ENCODE data around the gene ANAPC1. TPM values are rescaled to one million over a fixed set of nuclear protein-coding genes. Genes with fewer than 3 reads are reported as not detected.
A peak's percentile ranks its signal among the peaks of the same experiment; 100 is the strongest.
"Not testable (repeated sequence)": the region's sequence is repeated elsewhere in the genome, so short reads cannot be mapped to it uniquely, and the experiment has no call there.

The ANAPC1 gene
- total RNA-seq, 2 donors from 2014 or later, result 49.0 to 50.6 TPM

DNA sequence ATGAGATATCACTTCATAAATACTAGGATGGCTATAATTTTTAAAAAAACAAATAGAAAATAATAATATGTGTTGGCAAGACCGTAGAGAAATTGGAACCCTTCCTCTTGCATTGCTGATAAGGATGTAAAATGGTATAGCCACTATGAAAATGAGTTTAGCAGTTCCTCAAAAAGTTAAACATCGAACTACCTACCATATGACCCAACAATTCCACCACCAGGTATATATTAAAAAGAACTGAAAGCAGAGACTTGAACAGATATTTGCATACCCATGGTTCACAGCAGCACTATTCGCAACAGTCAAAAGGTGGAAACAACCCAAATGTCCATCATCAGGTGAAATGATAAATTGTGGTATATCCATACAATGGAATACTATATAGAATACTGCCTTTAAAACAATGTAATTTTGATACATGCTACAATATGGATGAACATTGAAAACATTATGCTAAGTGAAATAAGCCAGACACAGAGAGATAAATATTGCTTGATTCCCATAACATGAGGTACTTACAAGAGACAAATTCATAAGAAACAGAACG, 55.7 kb downstream of the ANAPC1 start:
- H3K4me3 Mint-ChIP-seq; H3K36me3 Mint-ChIP-seq (ENCODE audit: low read depth): not testable (repeated sequence)

DNA sequence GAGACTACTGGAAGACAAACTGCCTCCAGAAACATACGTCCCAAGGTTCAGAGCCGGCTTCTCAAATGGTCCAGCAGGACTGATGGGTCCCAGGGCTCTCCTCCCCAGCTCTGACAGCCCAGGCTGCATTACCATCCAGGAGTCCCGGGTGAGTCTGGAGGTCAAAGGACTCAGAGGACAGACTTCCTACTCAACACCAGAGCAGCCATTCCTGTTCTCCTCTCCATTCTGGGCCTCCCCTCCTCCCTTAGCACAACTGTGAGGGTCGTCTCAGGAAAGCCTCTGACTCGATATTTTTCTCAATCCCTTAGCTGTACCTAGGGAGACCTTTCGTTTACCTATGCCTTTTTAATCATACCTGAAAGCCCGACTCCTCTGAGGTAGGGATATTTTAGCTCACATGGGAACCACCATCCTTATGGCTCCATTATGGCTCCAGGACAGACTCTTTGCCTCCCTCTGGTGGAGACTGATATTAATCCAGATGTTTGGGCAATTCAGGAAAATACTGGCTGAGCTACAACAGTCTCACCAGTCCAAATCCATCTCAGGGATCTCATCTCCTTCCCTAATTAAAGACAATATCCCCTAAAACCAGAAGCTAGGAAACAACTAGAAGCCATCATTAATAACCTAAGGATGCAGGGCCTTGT, 70.9 kb downstream of the ANAPC1 start:
- peak; percentile 36 for ATAC-seq
- not testable (repeated sequence) for H3K36me3 Mint-ChIP-seq (ENCODE audit: low read depth); H3K27ac Mint-ChIP-seq; DNase-seq; H3K9me3 ChIP-seq (ENCODE audit: control insufficient read depth, low read length, poor library complexity, severe bottlenecking); H3K4me3 Mint-ChIP-seq; H3K27me3 Mint-ChIP-seq; H3K4me1 Mint-ChIP-seq

More for the DNA sequence above, 55.7 kb downstream of the ANAPC1 start:
- not testable (repeated sequence) for H3K9me3 ChIP-seq (ENCODE audit: control insufficient read depth, low read length, poor library complexity, severe bottlenecking); DNase-seq; H3K27me3 Mint-ChIP-seq; ATAC-seq; H3K4me1 Mint-ChIP-seq; H3K27ac Mint-ChIP-seq

DNA sequence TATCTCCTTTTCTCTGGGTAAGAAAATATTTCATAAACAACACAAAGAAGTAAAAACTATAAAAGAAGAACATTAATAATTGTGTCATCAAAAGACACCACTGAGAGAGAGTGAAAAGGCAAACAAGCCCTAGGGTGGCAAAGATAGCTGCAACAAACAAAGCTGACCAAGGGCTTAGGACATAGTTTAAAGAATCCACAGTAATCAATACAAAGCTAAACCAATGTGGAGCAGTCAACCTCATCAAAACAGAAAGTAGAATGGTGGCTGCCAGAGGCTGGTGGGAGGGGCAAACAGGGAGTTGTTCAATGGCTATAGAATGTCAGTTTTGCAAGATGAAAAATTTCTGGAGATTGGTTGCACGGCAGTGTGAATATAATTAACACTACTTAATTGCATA, 93.4 kb downstream of the ANAPC1 start:
- H3K9me3 ChIP-seq (ENCODE audit: control insufficient read depth, low read length, poor library complexity, severe bottlenecking); H3K4me3 Mint-ChIP-seq; H3K4me1 Mint-ChIP-seq; H3K27me3 Mint-ChIP-seq; DNase-seq; H3K36me3 Mint-ChIP-seq (ENCODE audit: low read depth); H3K27ac Mint-ChIP-seq; ATAC-seq: not testable (repeated sequence)

GRCh38 chr2:111784081-111784480, 99.9 kb downstream of the ANAPC1 start:
- DNase-seq, result not testable (repeated sequence)

DNA sequence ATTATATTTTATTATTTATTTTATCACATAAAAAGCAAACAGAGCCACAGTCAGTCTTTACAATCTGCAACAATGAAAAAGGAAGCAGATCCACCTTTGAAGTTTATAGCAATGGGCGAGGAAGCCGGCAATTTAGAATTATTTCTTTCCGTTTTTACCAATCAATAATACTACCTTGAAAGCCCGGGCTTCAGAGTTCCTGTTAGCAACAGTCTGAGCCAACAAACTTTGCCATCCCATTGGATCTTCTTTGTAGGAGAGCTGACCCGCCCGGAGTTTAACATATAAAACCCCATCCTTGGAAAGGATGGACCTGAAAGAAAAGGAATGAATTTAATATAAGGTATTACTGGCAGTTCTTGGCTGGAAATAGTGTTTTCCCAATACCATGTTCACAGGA, 101.8 kb downstream of the ANAPC1 start:
- H3K36me3 Mint-ChIP-seq (ENCODE audit: low read depth); H3K27me3 Mint-ChIP-seq; H3K9me3 ChIP-seq (ENCODE audit: control insufficient read depth, low read length, poor library complexity, severe bottlenecking); H3K4me1 Mint-ChIP-seq; DNase-seq; ATAC-seq; H3K4me3 Mint-ChIP-seq; H3K27ac Mint-ChIP-seq: not testable (repeated sequence)

More at GRCh38 chr2:111784081-111784480, 99.9 kb downstream of the ANAPC1 start:
- H3K27me3 Mint-ChIP-seq; ATAC-seq; H3K36me3 Mint-ChIP-seq (ENCODE audit: low read depth); H3K4me3 Mint-ChIP-seq; H3K9me3 ChIP-seq (ENCODE audit: control insufficient read depth, low read length, poor library complexity, severe bottlenecking); H3K4me1 Mint-ChIP-seq; H3K27ac Mint-ChIP-seq: not testable (repeated sequence)

GRCh38 chr2:111781443-111782094, 102.4 kb downstream of the ANAPC1 start:
- DNase-seq; H3K4me1 Mint-ChIP-seq; H3K27ac Mint-ChIP-seq; ATAC-seq; H3K9me3 ChIP-seq (ENCODE audit: control insufficient read depth, low read length, poor library complexity, severe bottlenecking); H3K27me3 Mint-ChIP-seq; H3K36me3 Mint-ChIP-seq (ENCODE audit: low read depth); H3K4me3 Mint-ChIP-seq: not testable (repeated sequence)

DNA sequence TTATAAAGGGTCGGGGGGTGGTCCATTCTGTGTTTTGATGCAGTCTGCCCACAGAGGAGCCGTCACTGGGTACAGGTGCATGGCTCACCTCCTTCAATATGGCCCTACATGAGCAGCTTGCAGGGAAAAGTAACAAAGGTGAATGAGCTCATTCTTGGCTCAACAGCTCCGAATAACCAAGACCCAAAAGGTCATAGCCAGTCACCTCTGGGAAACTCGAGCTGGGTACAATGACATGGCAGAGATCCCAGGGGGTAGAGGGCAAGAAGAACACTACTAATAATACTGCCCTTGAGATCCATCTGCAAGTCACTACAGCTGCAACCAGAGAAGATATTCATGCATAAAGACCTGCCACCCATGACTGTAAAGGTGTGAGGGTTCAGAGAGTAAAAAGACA, 106.8 kb downstream of the ANAPC1 start:
- not testable (repeated sequence) for DNase-seq; H3K36me3 Mint-ChIP-seq (ENCODE audit: low read depth); ATAC-seq; H3K27ac Mint-ChIP-seq; H3K27me3 Mint-ChIP-seq; H3K4me1 Mint-ChIP-seq; H3K9me3 ChIP-seq (ENCODE audit: control insufficient read depth, low read length, poor library complexity, severe bottlenecking); H3K4me3 Mint-ChIP-seq

- H3K4me3 Mint-ChIP-seq; H3K27ac Mint-ChIP-seq; H3K9me3 ChIP-seq (ENCODE audit: control insufficient read depth, low read length, poor library complexity, severe bottlenecking); ATAC-seq; H3K36me3 Mint-ChIP-seq (ENCODE audit: low read depth); H3K27me3 Mint-ChIP-seq; DNase-seq; H3K4me1 Mint-ChIP-seq: not testable (repeated sequence)
These were observed 107.7 kb downstream of the ANAPC1 start for GRCh38 chr2:111776296-111776695.

DNA sequence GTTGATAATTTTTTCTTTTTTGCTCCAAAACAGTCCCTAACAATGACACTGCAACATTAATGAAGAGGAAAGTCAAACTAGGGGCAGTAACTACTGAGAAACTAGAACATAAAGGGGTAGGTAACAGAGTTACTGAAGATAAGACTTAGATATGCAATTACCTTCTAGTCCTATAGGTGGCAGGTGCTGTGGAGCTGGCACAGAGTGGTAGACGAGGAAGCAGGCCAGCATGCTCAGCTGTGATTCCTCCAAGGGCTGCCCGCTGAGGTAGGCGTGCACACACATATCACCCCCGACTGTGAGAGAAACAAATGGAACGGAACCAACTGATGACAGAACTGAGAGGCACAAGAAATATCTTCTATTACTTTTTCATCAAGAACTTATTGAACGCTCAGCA, 111.8 kb downstream of the ANAPC1 start:
- not testable (repeated sequence) for DNase-seq; H3K4me1 Mint-ChIP-seq; H3K36me3 Mint-ChIP-seq (ENCODE audit: low read depth); H3K4me3 Mint-ChIP-seq; H3K27me3 Mint-ChIP-seq; H3K27ac Mint-ChIP-seq; H3K9me3 ChIP-seq (ENCODE audit: control insufficient read depth, low read length, poor library complexity, severe bottlenecking)
- peak; percentile 75 for ATAC-seq

DNA sequence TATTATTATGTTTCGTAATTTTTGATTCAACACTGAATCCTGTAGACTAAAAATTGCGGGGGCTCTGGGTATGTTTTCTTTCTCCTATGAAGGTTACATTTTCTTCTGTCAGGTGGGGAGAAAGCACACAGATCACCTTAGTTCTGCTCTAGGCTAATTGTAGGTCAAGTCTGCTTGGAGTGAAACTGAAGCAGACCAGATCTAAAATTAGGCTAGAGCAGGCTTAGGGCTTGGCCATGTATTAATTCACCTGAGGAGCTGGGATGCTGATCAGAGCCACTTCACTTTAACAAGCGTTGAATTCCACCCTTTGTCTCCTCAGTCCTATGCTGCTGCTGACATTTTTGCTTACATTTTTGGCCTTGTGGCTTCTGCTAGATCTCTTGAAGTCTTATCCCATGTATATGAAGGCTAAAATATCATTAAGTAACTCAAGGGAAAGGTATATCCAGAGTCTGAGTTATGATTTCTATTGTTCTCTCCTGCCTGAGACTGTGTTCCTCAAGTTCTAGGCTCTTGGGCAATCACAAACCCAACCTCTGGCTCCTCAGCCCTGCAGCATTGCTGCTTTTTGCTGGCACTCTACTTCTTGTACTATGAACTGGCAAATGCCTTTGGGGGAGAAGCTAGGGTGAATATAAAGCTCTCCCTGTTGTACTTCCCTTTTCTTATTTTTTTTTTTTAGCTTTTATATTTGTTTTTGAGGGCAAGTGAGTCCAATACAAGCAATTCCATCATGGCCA, 112.9 kb downstream of the ANAPC1 start:
- H3K9me3 ChIP-seq (ENCODE audit: control insufficient read depth, low read length, poor library complexity, severe bottlenecking); H3K27me3 Mint-ChIP-seq; H3K36me3 Mint-ChIP-seq (ENCODE audit: low read depth); H3K4me1 Mint-ChIP-seq; H3K27ac Mint-ChIP-seq; ATAC-seq; H3K4me3 Mint-ChIP-seq; DNase-seq: not testable (repeated sequence)

DNA sequence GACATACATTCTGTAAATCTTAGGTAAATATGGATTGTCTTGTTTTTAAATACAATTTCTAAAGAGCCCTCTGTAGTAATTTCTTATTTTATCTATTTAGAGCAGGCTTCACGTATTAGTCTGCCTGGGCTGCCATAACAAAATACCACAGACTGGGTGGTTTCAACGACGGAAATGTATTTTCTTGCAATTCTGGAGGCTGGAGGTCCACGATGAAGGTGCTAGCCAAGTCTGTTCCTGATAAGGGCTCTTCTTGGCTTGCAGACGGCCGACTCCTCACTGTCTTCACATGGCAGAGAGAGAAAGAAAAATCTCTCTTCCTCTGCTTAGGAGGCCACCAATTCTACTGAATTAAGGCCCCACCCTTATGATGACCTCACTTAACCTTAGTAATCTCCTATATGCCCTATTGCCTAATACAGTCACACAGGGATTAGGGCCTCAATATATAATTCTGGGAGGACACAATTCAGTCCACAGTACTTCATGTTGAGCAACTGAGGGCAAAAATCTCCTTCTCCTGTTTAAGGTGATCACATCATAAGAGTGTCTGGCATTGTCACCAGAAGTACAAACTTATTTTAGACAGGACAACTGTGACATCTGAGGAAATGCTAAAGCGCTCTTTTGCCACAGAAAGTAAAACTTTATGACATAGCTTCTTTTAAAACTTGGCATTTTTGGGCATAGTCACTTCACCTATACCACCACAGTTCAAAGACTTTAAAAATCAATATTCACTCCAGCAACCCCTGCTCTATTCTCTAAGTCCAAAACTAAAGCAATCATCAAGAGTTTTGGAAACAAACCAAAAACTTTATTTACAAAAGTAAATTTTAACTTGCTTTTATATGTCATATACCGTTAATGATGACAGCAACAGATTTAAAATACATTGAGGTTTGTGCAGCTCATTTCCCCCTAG, 115.5 kb downstream of the ANAPC1 start:
- H3K4me1 Mint-ChIP-seq; H3K27ac Mint-ChIP-seq; H3K9me3 ChIP-seq (ENCODE audit: control insufficient read depth, low read length, poor library complexity, severe bottlenecking); H3K36me3 Mint-ChIP-seq (ENCODE audit: low read depth); ATAC-seq; H3K27me3 Mint-ChIP-seq; H3K4me3 Mint-ChIP-seq; DNase-seq: not testable (repeated sequence)

DNA sequence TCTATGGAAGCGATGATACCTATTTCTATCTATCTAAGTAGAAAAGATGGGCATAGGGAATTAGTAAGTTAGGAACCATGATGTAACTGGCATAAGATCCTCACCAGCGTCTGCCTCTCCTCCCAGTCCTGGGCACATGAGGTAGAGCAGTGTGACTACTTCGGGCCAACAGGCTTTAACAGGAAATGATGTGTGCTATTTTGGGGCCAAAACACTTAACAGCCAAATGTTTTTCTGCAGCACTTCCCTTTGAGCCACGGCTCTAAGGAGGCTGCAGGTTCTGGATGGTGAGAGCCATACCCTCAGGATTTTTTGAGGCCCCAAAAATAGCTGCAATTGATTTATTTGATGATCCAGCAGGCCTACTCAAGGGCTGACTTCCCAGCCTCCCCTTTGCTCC, 116.9 kb downstream of the ANAPC1 start:
- H3K27ac Mint-ChIP-seq; H3K4me1 Mint-ChIP-seq; H3K4me3 Mint-ChIP-seq; ATAC-seq; H3K9me3 ChIP-seq (ENCODE audit: control insufficient read depth, low read length, poor library complexity, severe bottlenecking); H3K36me3 Mint-ChIP-seq (ENCODE audit: low read depth); DNase-seq; H3K27me3 Mint-ChIP-seq: not testable (repeated sequence)

DNA sequence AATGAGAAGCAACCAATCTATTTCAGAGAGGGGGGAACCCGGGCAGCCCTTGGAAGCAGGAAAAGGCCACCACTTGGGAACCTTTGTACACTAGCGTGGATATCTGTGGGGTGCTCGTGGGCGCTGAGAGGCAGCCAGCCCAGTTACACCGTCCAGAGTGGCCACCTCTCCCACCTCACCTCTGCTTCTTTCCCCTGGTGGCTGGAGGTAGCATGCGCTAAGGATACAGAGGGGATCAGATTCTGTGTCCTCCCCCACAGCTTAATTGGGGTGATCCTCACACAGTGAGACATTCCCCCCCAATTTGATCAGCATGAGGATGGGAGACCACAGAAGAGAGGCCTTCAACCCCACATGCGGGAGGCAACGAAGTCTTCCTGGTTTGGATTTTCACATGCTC, 117.7 kb downstream of the ANAPC1 start:
- H3K27ac Mint-ChIP-seq; H3K4me3 Mint-ChIP-seq; DNase-seq; H3K9me3 ChIP-seq (ENCODE audit: control insufficient read depth, low read length, poor library complexity, severe bottlenecking); H3K4me1 Mint-ChIP-seq; H3K36me3 Mint-ChIP-seq (ENCODE audit: low read depth); H3K27me3 Mint-ChIP-seq; ATAC-seq: not testable (repeated sequence)

Data from T-helper 17 cell (primary cell).